GM18907 (cell line): ENCODE measurements around the gene GARIN5A.

Experiments used
- ATAC-seq: cut with Tn5 transposase; IDR thresholded peaks from one replicate; pipeline ENCODE4 v1.9.1; 2021; ENCODE audit warnings: mild to moderate bottlenecking, moderate library complexity; ENCODE audit not compliant: unreplicated experiment

GARIN5A gene

DNA sequence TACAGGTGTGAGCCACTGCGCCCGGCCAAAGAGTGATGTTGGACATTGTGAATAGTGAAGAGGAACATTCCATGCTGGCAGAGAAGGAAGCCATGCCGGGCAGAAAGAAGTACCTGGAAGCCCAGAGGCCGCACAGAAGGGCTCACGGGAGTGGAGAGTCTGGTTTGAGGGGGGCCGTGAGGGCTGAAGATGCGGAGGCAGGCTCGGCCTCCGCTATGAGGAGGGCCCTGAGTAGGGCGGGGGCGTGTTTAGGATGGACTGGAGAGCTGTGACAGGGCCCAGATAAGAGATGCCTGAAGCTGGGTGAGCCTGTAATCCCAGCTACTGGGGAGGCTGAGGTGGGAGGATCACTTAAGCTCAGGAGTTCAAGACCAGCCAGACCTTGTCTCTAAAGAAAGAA lies 32.7 kb upstream of the GARIN5A start:
- no peak for ATAC-seq

DNA sequence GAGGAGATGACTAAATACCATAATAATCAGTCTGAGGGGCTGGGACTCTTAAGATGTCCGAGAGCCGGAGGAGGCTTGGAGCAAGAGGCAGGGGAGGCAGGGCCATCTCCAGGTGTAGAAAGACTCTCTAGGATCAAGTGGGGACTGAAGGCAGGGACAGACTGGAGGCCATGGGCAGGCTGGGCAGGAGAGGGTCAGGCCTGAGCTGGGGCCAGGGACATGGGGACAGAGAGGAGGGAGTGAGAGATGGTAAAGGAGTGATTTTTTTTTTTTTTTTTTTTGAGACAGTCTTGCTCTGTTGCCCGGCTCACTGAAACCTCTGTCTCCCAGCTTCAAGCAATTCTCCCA lies 32.2 kb upstream of the GARIN5A start:
- ATAC-seq: no peak

DNA sequence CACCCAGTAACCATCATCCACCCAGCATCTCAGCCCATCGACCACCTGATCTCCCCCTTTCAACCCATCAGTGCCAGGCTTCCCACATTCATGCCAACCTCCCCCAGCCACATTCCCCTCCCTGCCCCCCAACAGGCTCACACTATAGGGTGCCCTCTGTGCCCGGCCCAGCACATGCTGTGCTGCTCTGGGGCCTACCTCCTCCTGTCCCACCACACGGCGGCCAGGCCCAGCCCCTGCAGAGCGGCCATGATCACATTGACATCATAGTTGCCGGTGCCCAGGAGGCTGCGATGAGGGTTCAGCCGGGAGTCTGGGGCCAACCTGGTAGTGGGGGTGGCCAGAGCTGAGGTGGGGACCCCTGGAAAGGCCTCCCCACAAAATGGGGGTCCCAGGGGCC lies 30.7 kb upstream of the GARIN5A start:
- no peak for ATAC-seq

DNA sequence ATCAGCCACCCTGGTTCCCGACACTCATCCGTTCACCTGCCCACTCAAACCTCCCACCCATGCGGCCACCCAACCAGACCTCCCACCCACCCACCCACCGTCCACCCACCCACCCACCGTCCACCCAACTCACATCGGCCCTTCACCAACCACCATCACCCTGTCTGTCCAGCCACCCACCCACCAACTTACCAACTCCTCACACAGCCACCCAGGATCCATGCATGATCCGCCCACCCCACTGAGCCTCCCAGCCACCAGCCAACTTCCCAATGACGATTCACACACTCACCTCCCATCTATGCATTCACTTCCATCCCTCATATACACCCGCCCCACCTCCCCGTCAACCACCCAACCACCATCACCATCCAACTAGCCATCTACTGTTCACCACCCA lies 30.1 kb upstream of the GARIN5A start:
- ATAC-seq: no peak

DNA sequence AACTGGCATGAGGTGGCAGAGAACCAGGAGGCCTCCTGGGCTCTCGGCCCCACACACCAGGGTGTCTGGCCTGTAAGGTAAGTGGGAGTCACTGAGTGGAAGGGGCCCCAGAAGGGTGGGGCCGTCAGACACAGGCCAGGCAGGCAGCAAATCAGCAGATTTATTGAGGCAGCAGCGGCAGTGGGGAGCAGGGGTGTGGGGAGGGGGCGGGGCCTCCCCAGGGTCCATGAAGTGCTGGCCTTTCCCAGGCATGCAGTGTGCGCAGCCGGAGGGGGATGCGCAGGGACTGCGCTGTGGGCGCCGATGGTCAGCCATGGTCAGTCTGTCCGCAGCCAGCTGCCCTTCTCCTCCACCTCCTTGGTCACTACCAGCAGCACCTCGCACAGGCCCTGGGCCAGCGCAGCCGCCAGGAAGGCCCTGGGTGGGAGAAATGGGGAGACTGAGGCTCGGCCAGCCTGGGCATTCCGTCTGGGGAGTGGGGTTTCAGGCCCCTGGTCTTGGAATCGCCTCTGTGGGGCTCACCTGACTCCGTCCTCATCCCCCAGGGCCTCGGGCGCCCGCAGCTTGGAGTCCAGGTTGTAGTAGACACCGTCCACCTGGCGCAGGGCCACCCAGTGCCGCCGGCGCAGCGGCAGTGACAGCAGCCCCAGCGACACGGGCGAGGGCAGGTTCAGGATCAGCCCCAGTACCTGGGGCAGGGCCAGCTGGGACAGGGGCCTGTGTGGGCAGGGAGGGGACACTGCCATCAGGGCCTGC lies 29.4 kb upstream of the GARIN5A start:
- no peak for ATAC-seq

DNA sequence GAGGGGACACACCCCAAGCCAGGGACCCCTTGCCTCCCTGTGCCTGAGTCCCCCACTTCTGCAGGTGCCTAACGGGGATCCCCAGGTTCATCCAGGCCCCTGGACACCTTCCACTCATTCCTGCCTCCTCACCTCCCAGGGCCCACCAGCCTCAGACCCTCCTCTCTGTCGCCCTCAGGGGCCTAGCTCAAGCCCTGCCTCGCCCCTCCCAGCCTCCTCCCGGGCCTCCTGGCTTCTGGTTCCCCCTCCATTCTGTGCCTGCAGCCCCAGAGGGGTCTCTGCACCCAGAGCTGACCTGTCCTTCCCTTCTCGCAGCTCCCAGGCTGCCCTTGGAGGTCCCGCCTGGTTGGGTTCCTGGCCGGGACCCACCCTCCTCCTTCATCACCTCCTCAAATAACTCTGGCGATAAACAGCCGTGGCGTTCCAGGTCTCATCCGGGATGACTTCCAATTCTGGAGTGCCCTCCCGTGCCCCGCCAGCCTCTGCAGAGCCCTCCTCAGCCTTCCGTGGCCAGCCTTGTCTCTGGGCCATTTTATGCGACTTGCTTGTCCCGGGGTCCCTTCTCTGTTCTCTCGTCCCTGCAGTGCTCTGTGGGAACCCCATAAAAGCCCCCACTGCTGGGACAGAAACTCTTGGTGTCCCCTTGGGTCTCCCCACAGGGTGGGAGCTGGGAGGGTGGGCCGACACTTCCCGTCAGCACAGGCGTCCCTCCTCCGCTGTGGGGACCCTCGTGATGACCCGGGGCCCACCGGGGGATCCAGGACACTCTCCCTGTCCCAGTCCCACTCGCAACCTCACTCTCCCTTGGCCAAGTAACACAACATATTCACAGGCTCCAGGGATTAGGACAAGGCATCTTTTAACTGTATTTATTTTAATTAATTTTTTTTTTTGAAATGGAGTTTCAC lies 25.2 kb upstream of the GARIN5A start:
- no peak for ATAC-seq

DNA sequence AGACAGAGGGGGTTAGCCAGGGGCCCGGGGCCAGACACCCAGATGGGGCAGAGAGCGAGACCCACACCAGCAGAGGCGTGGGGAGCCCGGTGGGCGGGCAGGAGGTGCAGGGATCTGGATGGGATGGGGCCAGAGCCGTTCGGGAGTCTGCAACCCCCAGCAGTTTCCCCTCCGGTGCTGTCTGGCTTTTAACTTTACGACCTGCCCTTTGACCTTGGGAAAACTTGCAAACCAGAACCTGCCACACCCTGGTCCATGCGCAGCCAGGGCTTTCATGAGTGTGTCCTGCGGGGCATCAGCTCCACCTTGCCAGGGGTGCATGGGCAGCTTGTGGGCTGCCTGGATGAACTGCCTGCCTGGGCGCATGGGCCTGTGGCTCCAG lies 24.5 kb upstream of the GARIN5A start:
- ATAC-seq: no peak

DNA sequence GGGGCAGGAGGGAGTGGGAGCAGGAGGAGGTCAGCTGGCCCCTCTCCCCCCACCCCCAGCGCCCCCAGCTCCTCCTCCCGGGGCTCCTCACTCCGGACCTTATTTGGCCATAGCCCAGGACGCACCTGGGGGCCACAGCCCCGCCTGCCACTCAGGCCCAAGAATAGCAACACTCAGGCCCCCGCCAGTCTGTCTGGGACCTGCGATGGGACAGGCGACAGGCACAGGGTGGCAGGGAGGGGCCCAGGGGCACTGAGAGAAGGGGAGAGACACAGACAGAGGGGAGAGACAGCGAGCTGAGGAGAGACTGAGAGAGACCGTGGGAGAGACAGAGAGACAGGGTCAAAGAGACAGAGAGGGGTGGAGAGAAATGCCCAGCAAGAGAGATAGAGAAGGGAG lies 24.1 kb upstream of the GARIN5A start:
- ATAC-seq: no peak

DNA sequence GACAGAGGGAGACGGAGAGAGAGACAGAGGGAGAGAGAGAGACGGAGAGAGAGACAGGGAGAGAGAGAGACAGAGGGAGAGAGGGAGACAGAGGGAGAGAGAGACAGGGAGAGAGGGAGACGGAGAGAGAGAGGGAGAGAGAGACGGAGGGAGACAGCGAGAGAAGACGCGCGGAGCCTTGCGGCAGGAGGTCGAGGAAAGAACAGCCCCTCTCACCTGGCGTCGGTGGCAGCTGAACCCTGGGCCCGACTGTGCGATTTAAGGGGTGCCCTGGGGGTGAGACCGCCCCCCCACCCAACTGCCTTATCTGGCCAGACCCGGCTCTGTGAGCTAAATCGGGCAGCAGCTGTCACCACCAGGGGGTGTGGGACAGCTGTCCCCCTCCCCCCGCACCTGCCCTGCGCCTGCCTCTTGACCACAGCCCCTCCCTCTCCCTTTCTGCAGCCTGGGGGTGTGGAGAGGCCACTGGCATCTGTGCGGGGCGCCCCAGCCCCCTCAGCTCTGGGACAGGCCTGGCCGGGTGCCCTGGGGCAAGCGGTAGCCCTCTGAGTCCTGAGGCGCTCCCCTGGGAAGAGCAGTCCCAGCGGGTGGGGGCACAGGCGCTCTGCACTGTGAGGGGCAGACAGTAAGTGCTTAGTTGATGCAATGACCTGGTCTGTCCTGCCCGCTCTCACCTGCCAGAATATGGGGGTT lies 23.6 kb upstream of the GARIN5A start:
- ATAC-seq: no peak

DNA sequence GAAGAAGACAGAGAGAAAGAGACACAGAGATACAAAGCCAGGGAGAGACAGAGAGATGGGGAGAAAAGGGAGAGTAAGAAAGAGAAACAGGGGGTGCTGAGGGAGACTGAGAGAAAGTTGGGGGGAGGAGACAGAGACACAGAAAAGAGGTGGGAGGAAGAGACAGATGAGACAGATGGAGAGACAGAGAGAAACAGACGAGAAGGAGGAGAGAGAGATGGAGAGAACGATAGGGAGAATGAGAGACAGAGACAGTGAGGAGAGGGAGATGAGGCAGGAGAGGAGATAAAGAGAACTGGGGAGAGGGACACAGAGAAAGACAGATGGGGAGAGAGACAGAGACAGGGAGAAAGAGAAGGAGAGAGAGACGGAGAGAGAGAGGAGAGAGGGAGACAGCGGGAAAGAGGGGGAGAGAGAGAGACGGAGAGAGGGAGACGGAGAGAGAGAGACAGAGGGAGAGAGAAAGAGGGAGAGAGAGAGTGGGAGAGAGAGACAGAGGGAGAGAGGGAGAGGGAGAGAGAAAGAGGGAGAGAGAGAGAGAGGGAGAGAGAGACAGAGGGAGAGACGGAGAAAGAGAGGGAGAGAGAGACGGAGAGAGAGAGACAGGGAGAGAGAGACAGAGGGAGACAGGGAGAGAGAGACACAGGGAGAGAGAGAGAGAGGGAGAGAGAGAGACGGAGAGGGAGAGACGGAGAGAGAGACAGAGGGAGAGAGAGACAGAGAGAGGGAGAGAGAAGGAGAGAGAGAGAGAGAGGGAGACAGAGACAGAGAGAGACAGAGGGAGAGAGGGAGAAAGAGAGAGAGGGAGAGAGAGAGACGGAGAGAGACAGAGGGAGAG lies 21.8 kb upstream of the GARIN5A start:
- no peak for ATAC-seq

DNA sequence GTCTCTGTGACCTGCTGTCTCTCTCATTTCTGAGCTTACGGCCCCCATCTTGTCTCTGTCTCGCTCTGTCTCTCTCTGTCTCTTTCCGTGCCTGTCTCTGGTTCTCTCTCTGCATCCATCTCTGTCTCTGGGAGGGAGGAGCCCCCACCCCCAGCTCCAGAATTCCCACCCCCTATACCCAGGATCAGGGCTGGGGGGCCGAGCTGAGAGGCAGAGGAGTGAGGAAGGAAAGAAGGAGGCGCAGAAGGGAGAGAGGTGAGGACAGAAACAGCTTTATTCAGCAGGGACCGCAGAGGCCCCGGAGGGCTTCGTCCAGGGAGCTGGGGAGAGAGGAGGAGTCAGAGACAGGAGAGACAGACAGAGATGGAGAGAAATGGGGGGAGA lies 20.4 kb upstream of the GARIN5A start:
- ATAC-seq: no peak

DNA sequence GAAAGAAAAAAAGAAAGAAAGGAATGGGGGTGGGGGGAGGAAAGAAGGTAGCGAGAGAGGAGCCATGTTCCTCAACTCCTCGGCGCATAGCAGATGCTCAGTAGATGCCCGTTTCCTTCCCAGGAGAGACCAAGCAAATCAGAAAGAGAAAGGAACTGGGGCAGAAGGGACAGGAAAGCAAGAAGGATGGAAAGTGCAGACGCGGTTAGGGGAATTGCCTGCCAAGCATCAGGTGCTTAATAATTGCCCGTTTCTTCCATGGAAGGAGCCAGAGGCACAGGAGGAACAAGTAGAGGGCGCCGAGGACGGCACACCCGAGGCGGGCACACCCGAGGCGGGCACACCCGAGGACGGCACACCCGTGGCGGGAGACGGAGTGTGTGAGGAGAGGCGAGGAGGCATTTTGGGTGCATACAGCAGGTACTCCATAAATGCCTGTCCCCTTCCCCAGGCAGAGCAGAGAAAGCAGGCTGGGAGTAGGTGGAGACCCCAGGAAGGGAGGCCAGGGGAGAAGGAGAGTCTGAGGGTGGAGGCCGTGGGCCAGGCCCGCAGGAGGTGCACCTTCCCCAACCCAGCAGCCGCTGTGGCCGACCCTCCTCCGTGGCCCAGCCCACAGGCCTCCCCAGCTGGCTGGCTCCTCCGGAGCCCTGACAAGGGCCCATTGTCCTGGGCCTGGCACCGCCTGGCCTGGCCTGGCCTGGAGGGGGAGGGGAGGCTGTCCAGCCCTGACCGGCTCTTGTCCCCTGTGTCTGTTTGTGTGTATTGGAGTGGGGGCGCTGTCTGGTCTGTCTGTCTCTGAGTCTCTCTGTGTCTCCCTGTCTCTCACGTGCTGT lies 19.8 kb upstream of the GARIN5A start:
- no peak for ATAC-seq

DNA sequence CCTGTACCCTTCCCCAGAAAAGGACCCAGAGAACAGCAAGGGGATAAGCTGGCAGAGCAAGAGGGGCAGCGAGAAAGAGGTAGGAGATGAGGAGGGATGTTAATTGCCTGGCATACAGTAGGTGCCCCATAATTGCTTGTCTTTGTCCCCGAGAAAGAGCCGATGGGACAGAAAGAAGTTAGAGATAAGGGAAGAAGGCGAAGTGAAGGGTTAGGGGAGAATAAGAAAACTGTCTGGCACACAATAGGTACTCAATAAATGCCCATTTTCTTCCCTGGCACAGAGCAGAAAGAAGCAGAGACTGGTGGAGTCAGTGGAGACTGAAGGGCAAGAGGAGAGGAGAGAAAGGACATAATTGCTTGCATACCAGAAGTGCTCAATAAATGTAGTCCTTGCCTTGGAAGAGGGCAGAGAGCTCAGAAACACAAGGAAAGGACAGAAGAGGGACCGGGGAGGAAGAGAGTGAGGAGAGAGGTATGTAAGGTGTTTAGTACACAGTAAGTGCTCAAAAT lies 18.4 kb upstream of the GARIN5A start:
- no peak for ATAC-seq

DNA sequence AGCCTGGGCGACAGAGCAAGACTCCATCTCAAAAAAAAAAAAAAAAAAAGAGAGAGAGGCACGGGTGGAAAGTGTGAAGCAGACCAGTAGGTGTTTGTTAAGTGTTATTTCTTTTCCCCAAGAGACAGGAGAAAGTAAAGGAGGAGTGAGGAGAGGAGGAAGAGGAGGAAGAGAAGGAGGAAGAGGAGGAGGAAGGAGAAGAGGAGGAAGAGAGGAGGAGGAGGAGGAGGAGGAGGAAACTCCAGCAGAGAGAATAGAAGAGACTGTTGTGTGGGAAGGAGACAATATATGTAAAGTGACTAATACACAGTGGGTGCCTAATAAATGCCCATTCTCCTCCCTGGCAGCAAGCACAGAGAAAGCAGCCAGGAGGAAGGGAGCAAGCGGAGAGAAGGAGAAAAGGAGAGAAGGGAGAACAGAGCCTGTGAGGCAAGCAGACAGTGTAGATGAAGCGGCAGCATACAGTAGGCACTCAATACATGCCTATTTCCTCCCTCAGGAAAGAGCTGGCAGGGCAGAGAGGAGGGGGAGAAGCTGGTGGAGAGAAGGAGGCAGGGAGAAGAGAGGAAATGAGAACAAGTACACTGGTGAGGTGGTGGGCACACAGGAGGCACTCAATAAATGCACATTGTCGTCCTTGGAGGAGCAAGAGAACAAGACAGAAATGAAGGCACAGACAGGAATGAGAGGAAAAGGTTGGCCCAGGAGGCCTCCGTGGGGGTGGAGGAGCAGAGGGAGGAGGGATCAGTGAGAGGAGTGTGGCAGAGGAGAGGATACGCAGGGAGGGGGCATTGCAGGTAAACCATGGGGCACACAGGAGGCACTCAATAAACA lies 17.8 kb upstream of the GARIN5A start:
- no peak for ATAC-seq

DNA sequence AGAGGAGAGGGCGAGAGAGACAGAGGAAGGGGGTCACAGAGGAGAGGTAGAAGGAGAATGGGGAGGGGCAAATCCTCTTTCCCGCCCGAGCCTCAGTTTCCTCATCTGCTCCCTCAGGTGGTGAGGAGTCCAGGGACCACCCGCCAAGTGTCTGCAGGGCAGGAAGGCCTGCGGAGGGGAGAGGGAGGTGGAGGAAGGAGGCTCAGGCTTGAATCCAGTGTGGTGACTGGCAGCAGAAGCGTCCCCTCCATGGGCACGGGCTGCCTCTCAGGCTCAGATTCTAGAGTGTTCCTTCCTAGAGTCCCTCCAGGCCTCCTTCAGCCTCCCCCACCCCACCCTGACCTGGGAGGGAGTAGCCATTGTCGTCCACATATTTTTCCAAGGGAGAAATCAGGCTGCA lies 16.5 kb upstream of the GARIN5A start:
- no peak for ATAC-seq

DNA sequence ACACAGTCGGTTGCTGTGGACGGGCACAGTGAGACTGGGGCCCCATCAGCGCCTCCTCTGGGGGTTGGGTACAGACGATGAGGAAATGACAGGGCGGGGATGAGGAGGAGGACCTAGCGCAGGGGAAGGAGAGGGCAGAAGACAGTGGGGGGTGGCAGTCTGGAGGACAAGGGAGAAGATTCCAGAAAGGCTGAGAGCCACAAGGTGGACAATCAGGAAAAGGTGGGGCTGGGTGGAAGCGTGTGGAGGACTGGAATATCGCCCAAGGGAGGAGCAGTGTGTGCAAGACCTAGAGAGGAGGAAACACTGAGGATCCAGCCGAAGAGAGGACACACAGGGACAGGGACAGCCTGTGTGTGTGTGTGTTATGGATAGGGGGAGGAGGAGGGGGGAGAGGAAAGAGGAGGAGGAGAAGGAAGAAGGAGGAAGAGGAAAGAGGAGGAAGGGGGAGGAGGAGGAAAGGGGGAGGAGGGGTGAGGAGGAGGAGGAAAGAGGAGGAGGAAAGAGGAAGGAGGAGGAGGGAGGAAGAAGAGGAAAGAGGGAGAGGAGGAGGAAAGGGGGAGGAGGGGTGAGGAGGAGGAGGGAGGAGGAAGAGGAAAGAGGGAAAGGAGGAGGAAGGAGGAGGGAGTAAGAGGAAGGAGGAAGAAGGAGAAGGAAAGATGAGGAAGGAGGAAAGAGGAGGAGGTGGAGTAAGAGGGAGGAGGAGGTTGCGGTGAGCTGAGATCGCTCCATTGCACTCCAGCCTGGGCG lies 15.8 kb upstream of the GARIN5A start:
- no peak for ATAC-seq

DNA sequence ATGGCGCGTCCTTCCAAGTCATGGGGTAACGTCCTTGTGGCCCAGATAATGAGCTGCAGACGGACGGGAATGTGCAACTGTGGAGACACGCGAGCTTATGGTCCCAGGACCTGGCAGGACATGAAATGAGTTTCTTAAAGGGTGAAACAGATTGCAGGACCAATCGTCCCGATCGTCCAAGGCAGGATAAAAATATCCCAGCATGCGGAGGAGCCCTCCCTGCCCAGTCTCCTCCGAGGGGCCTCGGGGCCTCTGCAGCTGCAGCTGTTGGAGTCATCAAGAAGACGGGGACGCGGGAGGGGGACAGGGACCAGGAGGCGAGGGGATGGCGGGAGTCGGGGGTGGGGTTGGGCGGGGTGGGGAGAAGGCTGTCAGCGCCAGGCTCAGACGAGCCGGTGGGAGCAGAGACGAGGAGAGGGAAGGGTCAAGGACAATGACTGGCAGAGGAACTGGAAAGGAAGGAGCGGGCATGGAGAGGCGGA lies 14.4 kb upstream of the GARIN5A start:
- ATAC-seq: no peak

DNA sequence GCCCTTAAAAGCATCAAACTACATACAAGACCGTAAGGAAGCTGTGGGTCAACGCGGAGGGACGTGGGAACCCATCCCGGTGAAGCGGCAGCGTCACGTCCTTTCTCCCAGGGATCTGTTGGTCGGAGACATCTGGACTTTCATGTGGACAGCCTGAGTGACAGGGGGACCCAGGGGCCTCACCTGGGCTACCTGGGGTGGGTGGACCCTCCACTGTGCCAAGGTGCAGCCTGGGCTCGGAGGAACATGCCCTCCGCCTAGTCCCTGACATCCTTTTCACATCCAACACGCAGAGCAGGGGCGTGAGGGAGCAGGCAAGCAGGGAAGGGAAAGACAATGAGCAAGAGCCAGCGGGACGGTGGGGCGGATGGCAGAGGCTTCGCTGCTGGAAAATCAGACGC lies 13.8 kb upstream of the GARIN5A start:
- ATAC-seq: no peak
